Measurements from ENCODE around the gene FRAT1.

DNA sequence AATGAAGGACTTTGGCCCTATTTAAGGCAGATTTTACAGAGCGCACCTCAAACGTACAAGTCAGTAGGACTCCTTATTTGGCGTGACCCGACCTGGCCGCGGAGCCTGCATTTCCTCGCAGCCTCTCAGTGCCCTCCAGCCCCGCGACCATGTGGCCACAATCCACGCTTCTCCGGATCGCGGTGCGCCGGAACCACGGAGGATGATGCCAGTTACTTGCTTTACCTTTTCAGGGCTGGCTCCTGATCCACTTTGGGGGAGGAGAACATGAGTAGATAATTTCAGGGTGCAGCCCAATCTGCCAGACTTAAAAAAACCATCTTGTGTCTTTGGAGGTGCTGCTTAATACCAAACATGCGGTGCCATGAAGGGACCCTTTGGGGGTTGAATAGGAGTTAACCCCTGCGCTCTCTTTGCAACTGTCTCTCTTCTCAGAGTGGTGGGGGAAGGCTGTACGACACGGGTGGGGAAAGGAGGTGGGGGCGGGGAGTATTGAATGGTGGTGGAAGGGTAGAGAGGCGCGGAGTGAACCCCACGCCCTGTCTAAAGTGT, 1.5 kb downstream of the FRAT1 start:
- TF ChIP-seq, protein P1, sequence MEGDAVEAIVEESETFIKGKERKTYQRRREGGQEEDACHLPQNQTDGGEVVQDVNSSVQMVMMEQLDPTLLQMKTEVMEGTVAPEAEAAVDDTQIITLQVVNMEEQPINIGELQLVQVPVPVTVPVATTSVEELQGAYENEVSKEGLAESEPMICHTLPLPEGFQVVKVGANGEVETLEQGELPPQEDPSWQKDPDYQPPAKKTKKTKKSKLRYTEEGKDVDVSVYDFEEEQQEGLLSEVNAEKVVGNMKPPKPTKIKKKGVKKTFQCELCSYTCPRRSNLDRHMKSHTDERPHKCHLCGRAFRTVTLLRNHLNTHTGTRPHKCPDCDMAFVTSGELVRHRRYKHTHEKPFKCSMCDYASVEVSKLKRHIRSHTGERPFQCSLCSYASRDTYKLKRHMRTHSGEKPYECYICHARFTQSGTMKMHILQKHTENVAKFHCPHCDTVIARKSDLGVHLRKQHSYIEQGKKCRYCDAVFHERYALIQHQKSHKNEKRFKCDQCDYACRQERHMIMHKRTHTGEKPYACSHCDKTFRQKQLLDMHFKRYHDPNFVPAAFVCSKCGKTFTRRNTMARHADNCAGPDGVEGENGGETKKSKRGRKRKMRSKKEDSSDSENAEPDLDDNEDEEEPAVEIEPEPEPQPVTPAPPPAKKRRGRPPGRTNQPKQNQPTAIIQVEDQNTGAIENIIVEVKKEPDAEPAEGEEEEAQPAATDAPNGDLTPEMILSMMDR (IDR thresholded peaks at IDR 0.05 in 8 of 11, conservative IDR thresholded peaks at IDR 0.05 in 3 of 11): no peak
- TF ChIP-seq POLR2A (IDR thresholded peaks at IDR 0.05): no peak

All from spleen (tissue), 7 donors.